PC-3 (cell line): ENCODE results near the gene ADCY9. TPM values are rescaled to one million over a fixed set of nuclear protein-coding genes. Genes with fewer than 3 reads are reported as not detected.
"Not testable (repeated sequence)": the region's sequence is repeated elsewhere in the genome, so short reads cannot be mapped to it uniquely, and the experiment has no call there.

Experiments
- ATAC-seq: fragments of 200-7000 bp; cut with Tn5 transposase; 2 replicates; pipeline ENCODE4 v1.9.1; 2020; ENCODE audit warnings: mild to moderate bottlenecking, moderate library complexity
- BruUV-seq: library from RNA; stranded (reverse); fragments of 400-500 nt; replicated peaks from 2 replicates; lab custom pipeline; 2021; lab: Mats Ljungman, UMichigan
- CTCF ChIA-PET: fragments of 300-600 bp; sonication (Branson Sonifier 250); formaldehyde crosslinking; loops from one replicate; lab custom pipeline; 2022; ENCODE audit warnings: antibody characterized with exemption; lab: Charles Lee
- POLR2A ChIA-PET: fragments of 300-600 bp; sonication (Branson Sonifier 250); formaldehyde crosslinking; loops from one replicate; lab custom pipeline; 2022; ENCODE audit warnings: antibody characterized with exemption; ENCODE audit not compliant: unreplicated experiment; lab: Charles Lee
- DNase-seq: peaks from one replicate; pipeline ENCODE4 v3.0.0-alpha.2; 2015
- H2AFZ ChIP-seq: fragments of 300-600 bp; sonication (generic); 2 replicates; pipeline ENCODE4 v1.6.0; 2016; ENCODE audit warnings: antibody characterized with exemption, low read length
- H3F3A ChIP-seq: fragments of 300-600 bp; sonication (generic); one replicate; pipeline ENCODE4 v1.6.0; 2017; ENCODE audit warnings: antibody characterized with exemption, low read length, control low read depth, mild to moderate bottlenecking; ENCODE audit not compliant: unreplicated experiment
- H3K27ac ChIP-seq: fragments of 300-600 bp; sonication (generic); 2 replicates; pipeline ENCODE4 v1.5.1; 2016; ENCODE audit warnings: mild to moderate bottlenecking, low read length
- H3K27me3 ChIP-seq: fragments of 300-600 bp; sonication (generic); 2 replicates; pipeline ENCODE4 v1.6.1; 2016; ENCODE audit warnings: low read length, mixed read lengths
- H3K36me3 ChIP-seq: fragments of 300-600 bp; sonication (generic); 2 replicates; pipeline ENCODE4 v1.6.1; 2016; ENCODE audit warnings: low read depth, mixed run types, low read length, mixed read lengths
- H3K4me1 ChIP-seq: fragments of 300-600 bp; sonication (generic); 2 replicates; pipeline ENCODE4 v1.5.1; 2016; ENCODE audit warnings: low read length; ENCODE audit not compliant: insufficient read depth
- H3K4me2 ChIP-seq: fragments of 300-600 bp; sonication (generic); 2 replicates; pipeline ENCODE4 v1.6.0; 2016; ENCODE audit warnings: low read length
- H3K4me3 ChIP-seq: fragments of 300-600 bp; sonication (generic); 2 replicates; pipeline ENCODE4 v1.5.1; 2016; ENCODE audit warnings: mild to moderate bottlenecking, low read length, mixed read lengths
- H3K79me2 ChIP-seq: fragments of 300-600 bp; sonication (generic); 2 replicates; pipeline ENCODE4 v1.6.1; 2017; ENCODE audit warnings: low read length, mixed read lengths
- H3K9ac ChIP-seq: fragments of 300-600 bp; sonication (generic); 2 replicates; pipeline ENCODE4 v1.6.0; 2016; ENCODE audit warnings: mild to moderate bottlenecking, low read length
- H3K9me2 ChIP-seq: fragments of 300-600 bp; sonication (generic); replicated peaks from 2 replicates; pipeline ENCODE4 v1.6.1; 2016; ENCODE audit warnings: mixed run types, low read length, mixed read lengths
- H3K9me3 ChIP-seq: fragments of 300-600 bp; sonication (generic); 2 replicates; pipeline ENCODE4 v1.6.1; 2016; ENCODE audit warnings: low read length, mixed read lengths
- H4K20me1 ChIP-seq: fragments of 300-600 bp; sonication (generic); 2 replicates; pipeline ENCODE4 v1.6.1; 2016; ENCODE audit warnings: low read length, mixed read lengths
- EZH2 ChIP-seq: fragments of 300-600 bp; sonication (generic); IDR thresholded peaks from one replicate; pipeline ENCODE4 v1.6.1; 2017; ENCODE audit warnings: antibody characterized with exemption, mild to moderate bottlenecking, low read length; ENCODE audit not compliant: unreplicated experiment
- EZH2phosphoT487 ChIP-seq: fragments of 300-600 bp; sonication (generic); IDR thresholded peaks from 2 replicates; pipeline ENCODE4 v1.6.1; 2018; ENCODE audit warnings: mild to moderate bottlenecking, antibody characterized with exemption, low read length, borderline replicate concordance
- intact Hi-C: fragments of 100-400 bp; cut with micrococcal nuclease; formaldehyde crosslinking; loops from 2 replicates; pipeline ENCODE4 v1.9.0; 2023
- total RNA-seq: library from RNA; depleted of rRNA; stranded (reverse); fragments of >200 nt; gene quantifications from 2 replicates; pipeline ENCODE4 v1.2.3, GENCODE V29; 2014
- TF ChIP-seq, protein P1 (sequence below): fragments of 300-600 bp; sonication (generic); conservative IDR thresholded peaks from 2 replicates; pipeline ENCODE4 v1.5.1; 2017; ENCODE audit warnings: antibody characterized with exemption, low read depth, mild to moderate bottlenecking, low read length

Gene ADCY9
- total RNA-seq, 1 experiment from 2014 or later: 6.2 TPM

- Histone ChIP-seq H4K20me1 (no peaks in the 10 kb centered on the region), H3K79me2 (no peaks in the 10 kb centered on the region), H3K9ac (no peak overlapping the region), H3K9me3 (no peaks in the 10 kb centered on the region), H3K4me3 (no peak overlapping the region), H3K4me2 (no peak overlapping the region), H3K4me1 (peaks cover 10% of the 10 kb centered on the region; the same call in 1 of the 2 replicates), H2AFZ (no peak overlapping the region), H3K27me3 (no peaks in the 10 kb centered on the region), H3K27ac (no peak overlapping the region), H3K9me2 (no peaks in the 10 kb centered on the region), H3K36me3 (no peaks in the 10 kb centered on the region), H3F3A (no peaks in the 10 kb centered on the region)
- no peak for ATAC-seq
- no TSS peak for BruUV-seq
- intact Hi-C loops: no loop called here
- ChIA-PET POLR2A (no interaction called here), CTCF (no interaction called here)
- no peak for DNase-seq
- TF ChIP-seq, protein P1, sequence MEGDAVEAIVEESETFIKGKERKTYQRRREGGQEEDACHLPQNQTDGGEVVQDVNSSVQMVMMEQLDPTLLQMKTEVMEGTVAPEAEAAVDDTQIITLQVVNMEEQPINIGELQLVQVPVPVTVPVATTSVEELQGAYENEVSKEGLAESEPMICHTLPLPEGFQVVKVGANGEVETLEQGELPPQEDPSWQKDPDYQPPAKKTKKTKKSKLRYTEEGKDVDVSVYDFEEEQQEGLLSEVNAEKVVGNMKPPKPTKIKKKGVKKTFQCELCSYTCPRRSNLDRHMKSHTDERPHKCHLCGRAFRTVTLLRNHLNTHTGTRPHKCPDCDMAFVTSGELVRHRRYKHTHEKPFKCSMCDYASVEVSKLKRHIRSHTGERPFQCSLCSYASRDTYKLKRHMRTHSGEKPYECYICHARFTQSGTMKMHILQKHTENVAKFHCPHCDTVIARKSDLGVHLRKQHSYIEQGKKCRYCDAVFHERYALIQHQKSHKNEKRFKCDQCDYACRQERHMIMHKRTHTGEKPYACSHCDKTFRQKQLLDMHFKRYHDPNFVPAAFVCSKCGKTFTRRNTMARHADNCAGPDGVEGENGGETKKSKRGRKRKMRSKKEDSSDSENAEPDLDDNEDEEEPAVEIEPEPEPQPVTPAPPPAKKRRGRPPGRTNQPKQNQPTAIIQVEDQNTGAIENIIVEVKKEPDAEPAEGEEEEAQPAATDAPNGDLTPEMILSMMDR: no peak
- no peak for TF ChIP-seq EZH2phosphoT487
- no peak for TF ChIP-seq EZH2
Measured at GRCh38 chr16:3951861-3952736, 164.1 kb downstream of the ADCY9 start.

DNA sequence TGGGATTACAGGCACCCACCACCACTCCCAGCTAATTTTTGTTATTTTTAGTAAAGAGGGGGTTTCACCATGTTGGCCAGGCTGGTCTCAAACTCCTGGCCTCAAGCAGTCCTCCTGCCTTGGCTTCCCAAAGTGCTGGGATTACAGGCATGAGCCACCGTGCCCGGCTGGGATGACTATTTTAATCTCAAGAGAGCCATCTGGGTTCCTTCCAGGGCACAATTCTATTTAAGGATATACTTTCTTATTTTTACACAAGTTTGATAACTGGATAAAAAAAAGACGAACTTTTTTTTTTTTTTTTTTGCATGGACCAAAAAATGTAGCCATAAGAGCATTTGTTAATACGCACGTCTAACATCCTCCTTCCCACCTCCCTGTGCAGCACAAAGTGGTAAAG lies 164.9 kb downstream of the ADCY9 start:
- H3K4me3 ChIP-seq, H4K20me1 ChIP-seq, DNase-seq, POLR2A ChIA-PET, H3K27me3 ChIP-seq, H2AFZ ChIP-seq, intact Hi-C loops, H3K4me2 ChIP-seq, H3K9me3 ChIP-seq, H3F3A ChIP-seq, H3K27ac ChIP-seq, BruUV-seq, H3K79me2 ChIP-seq, H3K9me2 ChIP-seq, CTCF ChIA-PET, H3K36me3 ChIP-seq, ATAC-seq, H3K9ac ChIP-seq: not testable (repeated sequence)
- H3K4me1 ChIP-seq: peaks cover 10% of the 10 kb centered on the region

- peak overlapping the region; percentile 76 for H2AFZ ChIP-seq
- ATAC-seq (peak; percentile 90), DNase-seq (peak; percentile 78)
- TF ChIP-seq EZH2: no peak
- TF ChIP-seq, protein P1: no peak
- POLR2A ChIA-PET: interaction anchor here (0.5 to 0.6 kb wide), 3 partner anchors 8 to 151 kb away, joined by 5 to 18 read pairs (median 12); no protein-coding TSS in a partner anchor
- CTCF ChIA-PET: no interaction called here
- H4K20me1 ChIP-seq: no peaks in the 10 kb centered on the region
- H3K9ac ChIP-seq: no peak overlapping the region
- H3F3A ChIP-seq: no peaks in the 10 kb centered on the region
- H3K4me3 ChIP-seq: peak overlapping the region; percentile 52
- peak overlapping the region; percentile 83 for H3K4me2 ChIP-seq
- no peaks in the 10 kb centered on the region for H3K36me3 ChIP-seq
- peaks cover 17% of the 10 kb centered on the region for H3K4me1 ChIP-seq
- H3K79me2 ChIP-seq: no peaks in the 10 kb centered on the region
- intact Hi-C loops: no loop called here
- no peaks in the 10 kb centered on the region for H3K27me3 ChIP-seq
- peak overlapping the region; percentile 25 for H3K27ac ChIP-seq
- no peaks in the 10 kb centered on the region for H3K9me2 ChIP-seq
- no TSS peak for BruUV-seq
- H3K9me3 ChIP-seq: no peaks in the 10 kb centered on the region
Measured at GRCh38 chr16:3950343-3951193, 165.7 kb downstream of the ADCY9 start.
